SK-N-SH treated with all-trans-retinoic acid at 6 μM for 48 hours (cell line): Measurements from ENCODE around the gene TBC1D2.

ENCODE experiments used
- ATAC-seq: fragments of 200-7000 bp; cut with Tn5 transposase; 3 replicates; pipeline ENCODE4 v1.9.1; 2020; ENCODE audit warnings: mild to moderate bottlenecking, moderate library complexity
- ARNTL ChIP-seq: fragments of 450-650 bp; formaldehyde crosslinking; IDR thresholded peaks from 2 replicates; pipeline ENCODE4 v1.5.0; 2020; ENCODE audit warnings: low read depth, mild to moderate bottlenecking, moderate library complexity, borderline replicate concordance
- BACH2 ChIP-seq: fragments of 250-450 bp; sonication (Bioruptor Pico); IDR thresholded peaks from 2 replicates; pipeline ENCODE4 v1.9.0; 2021; ENCODE audit warnings: mild to moderate bottlenecking, borderline replicate concordance
- CREB5 ChIP-seq: fragments of 250-450 bp; sonication (Bioruptor Pico); IDR thresholded peaks from 2 replicates; pipeline ENCODE4 v1.5.1; 2020; ENCODE audit warnings: low read depth, mild to moderate bottlenecking, moderate library complexity
- CSDC2 ChIP-seq: fragments of 250-450 bp; sonication (Bioruptor Pico); IDR thresholded peaks from 2 replicates; pipeline ENCODE4 v1.5.0; 2020; ENCODE audit warnings: mild to moderate bottlenecking, moderate library complexity
- CSRNP3 ChIP-seq: fragments of 250-450 bp; sonication (Bioruptor Pico); IDR thresholded peaks from 2 replicates; pipeline ENCODE4 v1.5.1; 2021; ENCODE audit warnings: mild to moderate bottlenecking, moderate library complexity
- ESRRG ChIP-seq: fragments of 250-450 bp; sonication (Bioruptor Pico); IDR thresholded peaks from 2 replicates; pipeline ENCODE4 v1.6.1; 2021; ENCODE audit warnings: mild to moderate bottlenecking
- ISL1 ChIP-seq: fragments of 250-450 bp; sonication (Bioruptor Pico); IDR thresholded peaks from 2 replicates; pipeline ENCODE4 v2.1.2; 2022; ENCODE audit warnings: mild to moderate bottlenecking, moderate library complexity
- POU6F1 ChIP-seq: fragments of 250-450 bp; sonication (Bioruptor Pico); IDR thresholded peaks from 2 replicates; pipeline ENCODE4 v1.8.0; 2021; ENCODE audit warnings: low read depth, mild to moderate bottlenecking, moderate library complexity, borderline replicate concordance
- PPARA ChIP-seq: fragments of 250-450 bp; sonication (Bioruptor Pico); IDR thresholded peaks from 2 replicates; pipeline ENCODE4 v1.5.0; 2020; ENCODE audit warnings: mild to moderate bottlenecking, borderline replicate concordance
- RARB ChIP-seq: fragments of 250-450 bp; sonication (Bioruptor Pico); IDR thresholded peaks from 2 replicates; pipeline ENCODE4 v1.8.0; 2021; ENCODE audit warnings: mild to moderate bottlenecking, moderate library complexity
- SNAI2 ChIP-seq: fragments of 250-450 bp; sonication (Bioruptor Pico); IDR thresholded peaks from 2 replicates; pipeline ENCODE4 v1.5.0; 2020; ENCODE audit warnings: mild to moderate bottlenecking, moderate library complexity
- TCF4 ChIP-seq: fragments of 250-450 bp; sonication (Bioruptor Pico); IDR thresholded peaks from 2 replicates; pipeline ENCODE4 v1.8.0; 2021; ENCODE audit warnings: mild to moderate bottlenecking, moderate library complexity, borderline replicate concordance
- ZFP3 ChIP-seq: fragments of 250-450 bp; sonication (Bioruptor Pico); IDR thresholded peaks from 2 replicates; pipeline ENCODE4 v1.5.0; 2020; ENCODE audit warnings: mild to moderate bottlenecking, moderate library complexity
- ZFP30 ChIP-seq: fragments of 450-650 bp; formaldehyde crosslinking; IDR thresholded peaks from 2 replicates; pipeline ENCODE4 v1.5.0; 2022; ENCODE audit warnings: mild to moderate bottlenecking, moderate library complexity
- ZNF565 ChIP-seq: fragments of 450-650 bp; formaldehyde crosslinking; conservative IDR thresholded peaks from 2 replicates; pipeline ENCODE4 v1.5.0; 2020; ENCODE audit warnings: low read depth, mild to moderate bottlenecking, moderate library complexity
- ZNF70 ChIP-seq: fragments of 450-650 bp; formaldehyde crosslinking; IDR thresholded peaks from 2 replicates; pipeline ENCODE4 v1.5.0; 2020; ENCODE audit warnings: mild to moderate bottlenecking, moderate library complexity
- TF ChIP-seq, protein P1 (sequence below): fragments of 250-450 bp; sonication (Bioruptor Pico); IDR thresholded peaks from 2 replicates; pipeline ENCODE4 v1.5.0; 2020; ENCODE audit warnings: mild to moderate bottlenecking, moderate library complexity
- TF ChIP-seq, protein P2 (sequence below): fragments of 250-450 bp; sonication (Bioruptor Pico); IDR thresholded peaks from 2 replicates; pipeline ENCODE4 v1.8.0; 2020; ENCODE audit warnings: mild to moderate bottlenecking, moderate library complexity, borderline replicate concordance

The TBC1D2 gene

GRCh38 chr9:98182889-98183599, 72.4 kb downstream of the TBC1D2 start:
- ATAC-seq, result no peak
- no peak for TF ChIP-seq ZFP30 (CRISPR knock-in tag)
- TF ChIP-seq POU6F1 (CRISPR knock-in tag), result no peak
- TF ChIP-seq BACH2 (CRISPR knock-in tag), result no peak
- TF ChIP-seq CSDC2 (CRISPR knock-in tag), result no peak
- no peak for TF ChIP-seq ISL1 (CRISPR knock-in tag)
- TF ChIP-seq ZFP3, result no peak
- no peak for TF ChIP-seq CSRNP3 (CRISPR knock-in tag)
- TF ChIP-seq SNAI2 (CRISPR knock-in tag), result no peak
- TF ChIP-seq ESRRG (CRISPR knock-in tag), result no peak
- TF ChIP-seq CREB5 (CRISPR knock-in tag), result no peak
- TF ChIP-seq, protein P1, sequence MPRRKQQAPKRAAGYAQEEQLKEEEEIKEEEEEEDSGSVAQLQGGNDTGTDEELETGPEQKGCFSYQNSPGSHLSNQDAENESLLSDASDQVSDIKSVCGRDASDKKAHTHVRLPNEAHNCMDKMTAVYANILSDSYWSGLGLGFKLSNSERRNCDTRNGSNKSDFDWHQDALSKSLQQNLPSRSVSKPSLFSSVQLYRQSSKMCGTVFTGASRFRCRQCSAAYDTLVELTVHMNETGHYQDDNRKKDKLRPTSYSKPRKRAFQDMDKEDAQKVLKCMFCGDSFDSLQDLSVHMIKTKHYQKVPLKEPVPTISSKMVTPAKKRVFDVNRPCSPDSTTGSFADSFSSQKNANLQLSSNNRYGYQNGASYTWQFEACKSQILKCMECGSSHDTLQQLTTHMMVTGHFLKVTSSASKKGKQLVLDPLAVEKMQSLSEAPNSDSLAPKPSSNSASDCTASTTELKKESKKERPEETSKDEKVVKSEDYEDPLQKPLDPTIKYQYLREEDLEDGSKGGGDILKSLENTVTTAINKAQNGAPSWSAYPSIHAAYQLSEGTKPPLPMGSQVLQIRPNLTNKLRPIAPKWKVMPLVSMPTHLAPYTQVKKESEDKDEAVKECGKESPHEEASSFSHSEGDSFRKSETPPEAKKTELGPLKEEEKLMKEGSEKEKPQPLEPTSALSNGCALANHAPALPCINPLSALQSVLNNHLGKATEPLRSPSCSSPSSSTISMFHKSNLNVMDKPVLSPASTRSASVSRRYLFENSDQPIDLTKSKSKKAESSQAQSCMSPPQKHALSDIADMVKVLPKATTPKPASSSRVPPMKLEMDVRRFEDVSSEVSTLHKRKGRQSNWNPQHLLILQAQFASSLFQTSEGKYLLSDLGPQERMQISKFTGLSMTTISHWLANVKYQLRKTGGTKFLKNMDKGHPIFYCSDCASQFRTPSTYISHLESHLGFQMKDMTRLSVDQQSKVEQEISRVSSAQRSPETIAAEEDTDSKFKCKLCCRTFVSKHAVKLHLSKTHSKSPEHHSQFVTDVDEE (CRISPR knock-in tag), result no peak
- TF ChIP-seq PPARA, result no peak
- TF ChIP-seq RARB (CRISPR knock-in tag), result no peak
- TF ChIP-seq ARNTL (CRISPR knock-in tag), result no peak
- TF ChIP-seq, protein P2, sequence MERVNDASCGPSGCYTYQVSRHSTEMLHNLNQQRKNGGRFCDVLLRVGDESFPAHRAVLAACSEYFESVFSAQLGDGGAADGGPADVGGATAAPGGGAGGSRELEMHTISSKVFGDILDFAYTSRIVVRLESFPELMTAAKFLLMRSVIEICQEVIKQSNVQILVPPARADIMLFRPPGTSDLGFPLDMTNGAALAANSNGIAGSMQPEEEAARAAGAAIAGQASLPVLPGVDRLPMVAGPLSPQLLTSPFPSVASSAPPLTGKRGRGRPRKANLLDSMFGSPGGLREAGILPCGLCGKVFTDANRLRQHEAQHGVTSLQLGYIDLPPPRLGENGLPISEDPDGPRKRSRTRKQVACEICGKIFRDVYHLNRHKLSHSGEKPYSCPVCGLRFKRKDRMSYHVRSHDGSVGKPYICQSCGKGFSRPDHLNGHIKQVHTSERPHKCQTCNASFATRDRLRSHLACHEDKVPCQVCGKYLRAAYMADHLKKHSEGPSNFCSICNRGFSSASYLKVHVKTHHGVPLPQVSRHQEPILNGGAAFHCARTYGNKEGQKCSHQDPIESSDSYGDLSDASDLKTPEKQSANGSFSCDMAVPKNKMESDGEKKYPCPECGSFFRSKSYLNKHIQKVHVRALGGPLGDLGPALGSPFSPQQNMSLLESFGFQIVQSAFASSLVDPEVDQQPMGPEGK (CRISPR knock-in tag), result no peak
- no peak for TF ChIP-seq ZNF565 (CRISPR knock-in tag)
- TF ChIP-seq TCF4 (CRISPR knock-in tag), result no peak

DNA sequence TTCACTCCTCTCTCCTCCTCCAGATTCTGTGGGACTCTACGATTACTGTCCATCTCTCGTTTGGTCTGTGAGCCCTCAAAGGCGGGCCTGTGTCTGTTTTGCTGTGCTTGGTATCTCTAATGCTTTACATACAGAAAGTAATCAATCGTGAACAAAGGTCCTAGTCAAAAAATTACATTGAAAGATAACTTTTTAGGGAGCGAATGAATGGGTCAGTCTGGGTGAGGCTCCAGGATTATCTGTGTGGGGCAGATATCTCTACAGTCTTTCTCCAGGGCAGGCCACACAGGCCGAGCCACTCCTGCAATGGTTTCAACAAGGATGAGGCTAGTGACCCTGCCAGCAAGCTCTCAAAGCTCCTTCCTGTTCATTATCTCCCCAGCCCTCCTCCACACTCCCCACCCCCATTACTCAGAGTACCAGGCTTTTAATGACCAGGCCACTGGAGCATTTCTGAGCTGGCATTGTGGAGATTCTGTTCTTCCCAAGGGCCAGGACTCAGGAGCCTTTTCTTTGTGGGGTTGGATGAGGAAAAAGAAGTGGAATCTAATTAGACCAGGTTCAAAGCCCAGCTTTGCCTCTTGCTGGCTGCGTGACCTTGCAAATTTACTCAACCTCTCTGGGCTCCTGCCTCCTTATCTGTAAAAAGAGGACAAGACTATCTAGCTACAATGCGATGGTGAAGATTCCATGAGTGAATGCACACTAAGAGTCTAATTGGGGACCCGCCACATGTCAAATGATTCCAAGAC, 73.2 kb downstream of the TBC1D2 start:
- no peak for ATAC-seq
- TF ChIP-seq ZFP30 (CRISPR knock-in tag) (no peak), ZNF70 (CRISPR knock-in tag) (no peak), CSRNP3 (CRISPR knock-in tag) (no peak), TCF4 (CRISPR knock-in tag) (no peak), POU6F1 (CRISPR knock-in tag) (no peak), CREB5 (CRISPR knock-in tag) (no peak)
- TF ChIP-seq, protein P2 (CRISPR knock-in tag), result no peak
